ENCODE measurements around the gene MAST2.

DNA sequence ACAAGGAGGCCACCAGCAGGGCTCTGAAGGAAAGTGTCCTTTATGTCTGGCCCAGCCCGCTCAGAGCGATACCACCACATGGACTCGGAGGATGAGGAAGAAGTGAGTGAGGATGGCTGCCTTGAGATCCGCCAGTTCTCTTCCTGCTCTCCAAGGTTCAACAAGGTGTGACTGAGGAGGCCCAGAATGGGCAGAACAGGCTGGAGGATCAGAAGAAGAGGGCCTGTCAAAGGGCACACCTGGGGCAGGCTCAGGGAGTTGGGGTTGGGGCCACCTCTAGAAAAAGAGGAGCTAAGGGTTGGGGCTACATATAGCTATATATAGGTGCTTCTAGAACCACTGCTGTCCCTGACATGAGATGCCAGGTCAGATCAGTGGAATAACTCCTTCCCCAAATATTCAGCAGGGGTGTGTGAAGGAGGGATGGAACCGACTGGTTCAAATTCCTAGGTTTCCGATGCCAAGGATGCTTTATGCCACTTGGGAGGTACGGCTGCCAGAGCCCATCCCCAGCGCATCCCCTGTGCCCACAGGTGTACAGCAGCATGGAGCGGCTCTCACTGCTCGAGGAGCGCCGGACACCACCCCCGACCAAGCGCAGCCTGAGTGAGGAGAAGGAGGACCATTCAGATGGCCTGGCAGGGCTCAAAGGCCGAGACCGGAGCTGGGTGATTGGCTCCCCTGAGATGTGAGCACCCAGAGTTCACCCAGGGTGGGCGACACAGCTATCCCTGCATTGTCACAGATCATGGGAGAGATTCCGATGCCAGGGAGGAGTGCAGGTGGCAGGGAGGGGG lies 226.9 kb downstream of the MAST2 start:
- TF ChIP-seq, protein P1, sequence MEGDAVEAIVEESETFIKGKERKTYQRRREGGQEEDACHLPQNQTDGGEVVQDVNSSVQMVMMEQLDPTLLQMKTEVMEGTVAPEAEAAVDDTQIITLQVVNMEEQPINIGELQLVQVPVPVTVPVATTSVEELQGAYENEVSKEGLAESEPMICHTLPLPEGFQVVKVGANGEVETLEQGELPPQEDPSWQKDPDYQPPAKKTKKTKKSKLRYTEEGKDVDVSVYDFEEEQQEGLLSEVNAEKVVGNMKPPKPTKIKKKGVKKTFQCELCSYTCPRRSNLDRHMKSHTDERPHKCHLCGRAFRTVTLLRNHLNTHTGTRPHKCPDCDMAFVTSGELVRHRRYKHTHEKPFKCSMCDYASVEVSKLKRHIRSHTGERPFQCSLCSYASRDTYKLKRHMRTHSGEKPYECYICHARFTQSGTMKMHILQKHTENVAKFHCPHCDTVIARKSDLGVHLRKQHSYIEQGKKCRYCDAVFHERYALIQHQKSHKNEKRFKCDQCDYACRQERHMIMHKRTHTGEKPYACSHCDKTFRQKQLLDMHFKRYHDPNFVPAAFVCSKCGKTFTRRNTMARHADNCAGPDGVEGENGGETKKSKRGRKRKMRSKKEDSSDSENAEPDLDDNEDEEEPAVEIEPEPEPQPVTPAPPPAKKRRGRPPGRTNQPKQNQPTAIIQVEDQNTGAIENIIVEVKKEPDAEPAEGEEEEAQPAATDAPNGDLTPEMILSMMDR (IDR thresholded peaks at IDR 0.05), result no peak
- no peak for TF ChIP-seq POLR2A (IDR thresholded peaks at IDR 0.05)

Data from testis (tissue), 2 donors.